ENCODE results near the gene NGEF.

DNA sequence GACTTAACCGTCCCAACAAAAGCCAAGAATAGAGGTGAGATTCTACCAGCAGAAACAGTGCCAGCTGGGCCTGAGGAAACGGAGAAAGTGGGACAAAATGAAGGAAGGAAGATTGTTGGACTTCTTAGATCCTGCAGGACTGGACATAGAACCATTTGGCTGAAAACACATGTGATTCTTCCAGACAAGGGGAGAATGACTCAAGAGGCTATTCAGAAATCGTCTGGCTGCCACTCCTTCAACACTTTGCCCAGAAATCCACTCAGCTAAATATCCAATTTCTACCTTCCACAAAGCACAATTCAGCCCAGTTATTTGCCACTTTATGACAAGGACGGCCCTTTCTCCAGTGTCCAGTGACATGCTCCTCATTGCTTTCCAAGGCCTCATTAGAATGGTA is 81.4 kb downstream of the NGEF start:
- TF ChIP-seq EP300 (IDR thresholded peaks at IDR 0.05) (no peak), POLR2A (IDR thresholded peaks at IDR 0.05) (no peak), POLR2AphosphoS5 (IDR thresholded peaks at IDR 0.05) (no peak)
- TF ChIP-seq, protein P1, sequence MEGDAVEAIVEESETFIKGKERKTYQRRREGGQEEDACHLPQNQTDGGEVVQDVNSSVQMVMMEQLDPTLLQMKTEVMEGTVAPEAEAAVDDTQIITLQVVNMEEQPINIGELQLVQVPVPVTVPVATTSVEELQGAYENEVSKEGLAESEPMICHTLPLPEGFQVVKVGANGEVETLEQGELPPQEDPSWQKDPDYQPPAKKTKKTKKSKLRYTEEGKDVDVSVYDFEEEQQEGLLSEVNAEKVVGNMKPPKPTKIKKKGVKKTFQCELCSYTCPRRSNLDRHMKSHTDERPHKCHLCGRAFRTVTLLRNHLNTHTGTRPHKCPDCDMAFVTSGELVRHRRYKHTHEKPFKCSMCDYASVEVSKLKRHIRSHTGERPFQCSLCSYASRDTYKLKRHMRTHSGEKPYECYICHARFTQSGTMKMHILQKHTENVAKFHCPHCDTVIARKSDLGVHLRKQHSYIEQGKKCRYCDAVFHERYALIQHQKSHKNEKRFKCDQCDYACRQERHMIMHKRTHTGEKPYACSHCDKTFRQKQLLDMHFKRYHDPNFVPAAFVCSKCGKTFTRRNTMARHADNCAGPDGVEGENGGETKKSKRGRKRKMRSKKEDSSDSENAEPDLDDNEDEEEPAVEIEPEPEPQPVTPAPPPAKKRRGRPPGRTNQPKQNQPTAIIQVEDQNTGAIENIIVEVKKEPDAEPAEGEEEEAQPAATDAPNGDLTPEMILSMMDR (IDR thresholded peaks at IDR 0.05), result no peak

Data from suprapubic skin (tissue), 4 donors.